HK-2 (cell line): Measurements from ENCODE around the gene GID4.
"Not testable (repeated sequence)": the region's sequence is repeated elsewhere in the genome, so short reads cannot be mapped to it uniquely, and the experiment has no call there.

Experiments used
- DNase-seq: peaks from one replicate; pipeline ENCODE4 v3.0.0-alpha.2; 2018; ENCODE audit not compliant: unreplicated experiment

The GID4 gene

DNA sequence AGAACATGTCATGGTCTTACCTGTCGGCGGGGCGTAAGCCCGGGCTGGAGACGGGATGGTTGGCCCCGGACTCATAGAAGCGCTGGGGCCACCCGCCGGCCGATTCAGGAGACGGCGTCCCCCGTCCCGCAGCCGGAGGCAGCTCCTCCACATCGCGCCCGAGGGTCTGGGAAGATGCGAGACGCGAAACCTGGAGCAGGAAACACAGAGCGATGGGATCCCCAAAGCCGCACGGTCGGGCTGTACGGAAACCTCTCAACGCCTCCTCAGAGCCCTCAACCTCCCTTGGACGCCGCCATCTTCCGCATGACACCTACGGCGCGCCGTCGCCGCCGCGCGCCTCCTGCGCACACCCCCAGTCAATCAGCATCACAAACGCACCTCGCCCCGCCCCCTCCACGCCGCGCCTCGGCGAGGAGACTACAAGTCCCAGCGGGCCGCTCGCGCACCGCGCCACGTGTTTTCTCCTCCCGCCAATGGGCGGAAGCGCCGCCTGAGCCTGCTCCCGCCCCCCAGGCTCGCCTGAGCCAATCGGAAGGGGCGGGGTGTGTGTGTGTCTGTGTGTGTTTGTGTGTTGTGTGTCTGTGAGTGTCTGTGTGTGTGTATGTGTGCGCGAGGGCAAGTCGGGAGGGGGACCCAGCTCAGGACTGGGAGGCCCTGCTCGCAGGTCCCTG, at the start of gene GID4, which contains the start of gene ATPAF2:
Gene GID4 (plus strand): TSS at position 548 of the 674 bp plus-strand sequence. CDS start 57 bp downstream, at position 605.
Gene ATPAF2 (minus strand): TSS at position 308 of the 674 bp plus-strand sequence. CDS start 155 bp downstream, at position 153.
- peak; percentile 99 for DNase-seq

DNA sequence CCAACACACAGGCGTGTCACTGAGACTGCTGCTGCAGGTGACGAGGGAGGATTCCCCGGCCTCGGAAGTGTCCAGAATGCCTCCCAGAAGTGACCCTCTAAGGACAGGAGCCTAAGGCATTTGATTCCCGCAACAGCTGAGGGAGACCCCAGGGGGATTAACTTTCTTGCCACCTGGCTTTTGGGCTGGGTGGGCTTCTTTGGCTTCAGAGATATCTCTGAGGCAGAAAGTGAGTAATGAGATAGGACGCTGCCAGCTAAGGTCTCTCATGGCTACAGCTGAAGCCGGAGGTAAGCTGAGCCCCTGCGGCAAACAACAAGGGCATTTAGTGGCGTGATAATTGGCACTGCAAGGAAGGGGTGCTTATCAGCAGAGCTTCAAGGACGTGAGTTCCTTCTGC, 49.6 kb upstream of the GID4 start:
- no peak for DNase-seq

DNA sequence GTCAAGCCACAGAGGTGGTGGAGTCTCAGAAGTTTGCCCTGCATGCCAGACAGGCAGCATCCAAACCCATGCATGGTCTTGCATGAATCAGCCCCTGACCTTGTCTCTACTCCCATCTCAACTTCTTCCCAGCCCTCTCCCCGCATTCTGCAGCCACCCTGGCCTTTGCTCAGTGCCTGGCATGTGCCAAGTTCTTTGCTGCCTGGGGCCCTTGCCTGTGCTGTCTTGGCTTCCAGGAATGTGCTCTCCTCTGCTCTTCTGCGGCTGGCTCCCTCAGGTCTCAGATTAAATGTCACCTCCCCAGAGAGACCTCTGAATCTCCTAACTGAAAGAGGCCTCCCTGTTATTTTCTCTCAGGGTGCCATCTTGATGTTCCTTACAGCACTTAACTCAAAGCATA, 48.9 kb upstream of the GID4 start:
- DNase-seq, result no peak

DNA sequence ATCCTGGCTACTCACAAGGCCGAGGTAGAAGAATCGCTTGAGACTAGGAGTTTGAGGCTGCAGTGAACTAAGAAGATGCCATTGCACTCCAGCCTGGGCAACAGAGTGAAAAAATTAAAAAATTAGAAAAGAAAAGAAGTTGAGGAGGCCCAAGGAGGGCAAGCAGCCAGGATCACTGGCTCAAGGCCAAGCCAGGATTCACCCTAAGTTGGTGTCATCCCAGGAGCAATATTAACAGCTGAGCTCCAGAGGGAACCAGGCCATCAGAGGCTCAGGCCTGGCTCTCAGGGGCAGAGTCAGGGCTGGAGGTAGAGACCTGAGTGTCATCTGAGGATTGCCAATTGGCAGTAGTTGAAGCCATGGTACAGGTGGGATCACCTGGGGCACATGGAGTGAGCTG, 45.8 kb upstream of the GID4 start:
- no peak for DNase-seq

DNA sequence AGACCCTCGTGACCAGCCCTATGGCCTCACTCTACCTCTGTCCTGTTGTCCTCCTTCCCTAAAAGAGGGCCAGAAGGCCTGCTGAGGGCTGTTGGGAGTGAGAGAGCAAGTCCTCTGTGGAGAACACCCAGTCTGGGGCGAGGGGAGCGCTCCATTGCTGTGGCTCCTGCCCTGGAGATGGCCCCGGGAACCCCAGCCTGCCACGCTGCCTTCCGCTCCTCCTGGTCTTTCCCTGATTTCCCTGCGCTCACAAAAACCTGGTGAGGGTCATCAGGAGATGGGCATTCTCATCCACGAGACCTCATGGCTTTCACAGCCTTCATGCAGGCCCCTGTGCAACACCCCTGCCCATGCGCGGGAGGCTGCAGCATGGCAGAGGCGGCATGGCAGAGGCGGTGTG, 45.4 kb upstream of the GID4 start:
- DNase-seq, result no peak

DNA sequence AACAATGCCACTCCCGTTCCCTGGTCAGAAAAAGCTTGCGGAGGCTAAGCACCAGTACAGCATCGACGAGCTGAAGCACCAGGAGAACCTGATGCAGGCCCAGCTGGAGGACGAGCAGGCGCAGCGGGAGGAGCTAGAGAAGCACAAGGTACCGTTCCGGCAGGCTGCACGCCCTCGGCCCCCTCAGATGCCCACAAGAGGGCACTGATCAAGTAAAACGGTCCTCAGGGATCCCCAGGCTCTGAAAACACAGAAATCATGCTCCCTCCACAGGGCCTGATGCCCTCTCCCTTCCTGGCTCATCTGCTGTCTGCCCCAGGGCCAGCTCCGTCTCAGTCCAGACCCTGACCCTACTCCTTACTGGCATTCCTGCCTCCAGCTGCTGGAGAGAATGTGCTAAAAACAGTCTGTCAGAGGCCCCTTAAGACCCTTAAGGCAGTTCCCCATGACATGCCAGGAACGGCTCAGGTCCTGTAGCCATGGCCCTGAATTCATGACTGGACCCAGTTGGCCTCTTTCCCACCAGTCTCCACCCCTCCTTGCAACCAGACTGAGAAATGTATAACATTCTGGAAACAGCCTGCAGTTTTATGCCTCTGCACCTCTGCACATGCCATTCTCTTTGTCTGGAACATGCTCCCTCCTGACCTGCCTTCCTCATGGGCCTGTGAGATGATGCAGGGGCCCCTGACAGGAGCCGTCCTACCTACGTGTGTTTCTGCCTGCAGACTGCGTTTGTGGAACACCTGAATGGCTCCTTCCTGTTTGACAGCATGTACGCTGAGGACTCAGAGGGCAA, 44.7 kb upstream of the GID4 start:
- DNase-seq, result no peak

DNA sequence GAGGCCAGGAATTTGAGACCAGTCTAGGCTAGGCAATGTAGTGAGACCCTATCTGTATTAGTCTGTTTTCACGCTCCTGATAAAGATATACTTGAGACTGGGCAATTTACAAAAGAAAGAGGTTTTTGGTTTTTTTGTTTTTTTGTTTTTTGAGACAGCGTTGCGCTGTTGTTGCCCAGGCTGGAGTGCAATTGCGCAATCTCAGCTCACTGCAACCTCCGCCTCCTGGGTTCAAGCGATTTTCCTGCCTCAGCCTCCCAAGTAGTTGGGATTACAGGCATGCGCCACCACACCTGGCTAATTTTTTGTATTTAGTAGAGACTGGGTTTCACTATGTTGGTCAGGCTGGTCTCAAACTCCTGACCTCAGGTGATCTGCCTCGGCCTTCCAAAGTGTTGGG, 43.3 kb upstream of the GID4 start:
- DNase-seq, result not testable (repeated sequence)

DNA sequence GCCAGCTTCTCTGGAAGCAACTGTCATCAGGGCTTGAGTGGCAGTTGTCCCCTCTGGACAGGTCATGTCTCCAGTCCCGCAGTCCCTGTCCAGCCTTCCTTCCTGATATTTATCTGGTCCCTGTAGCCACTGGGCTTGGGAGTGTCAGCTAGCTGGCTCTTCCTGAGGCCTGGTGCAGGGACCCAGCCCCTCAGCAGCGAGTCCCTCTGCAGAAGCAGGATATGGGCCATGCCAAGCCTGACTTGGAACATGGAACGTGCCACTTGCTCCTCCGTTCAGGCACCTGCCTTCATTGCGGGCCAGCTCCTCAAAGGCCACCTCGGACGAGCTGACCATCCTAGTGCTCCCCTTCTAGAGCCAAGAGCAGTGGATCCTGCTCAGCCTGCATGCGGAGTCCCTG, 40.3 kb upstream of the GID4 start:
- no peak for DNase-seq

DNA sequence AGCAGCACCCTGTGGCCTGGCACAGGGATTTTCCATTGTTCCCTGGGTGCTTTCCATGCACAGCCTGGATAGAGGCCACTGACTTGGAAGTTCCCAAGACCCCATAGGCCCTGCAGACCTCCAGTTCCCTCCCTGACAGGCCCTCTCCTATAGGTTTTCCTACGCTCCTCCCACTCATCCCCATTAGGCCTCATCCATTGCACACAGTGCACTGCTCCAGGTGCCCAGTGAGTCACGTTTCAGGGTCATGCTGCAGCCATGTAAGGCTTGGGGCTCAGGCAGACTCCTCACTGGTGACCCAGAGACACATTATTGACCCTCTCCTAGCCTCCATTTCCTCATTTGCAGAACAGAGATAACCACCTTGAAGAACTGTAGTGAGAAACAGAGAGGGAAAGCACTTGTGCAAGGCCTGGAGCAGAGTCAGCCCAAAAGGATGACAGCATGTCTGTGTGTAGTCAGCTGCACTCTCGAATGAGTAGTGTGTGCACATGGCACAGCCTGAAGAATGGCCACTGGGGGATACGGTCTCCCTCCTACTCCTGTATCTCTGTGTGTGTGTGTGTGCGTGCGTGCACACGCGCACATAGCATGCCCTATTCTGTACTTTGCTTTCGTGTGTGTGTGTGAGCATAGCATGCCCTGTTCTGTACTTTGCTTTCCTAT, 39.7 kb upstream of the GID4 start:
- DNase-seq, result no peak

DNA sequence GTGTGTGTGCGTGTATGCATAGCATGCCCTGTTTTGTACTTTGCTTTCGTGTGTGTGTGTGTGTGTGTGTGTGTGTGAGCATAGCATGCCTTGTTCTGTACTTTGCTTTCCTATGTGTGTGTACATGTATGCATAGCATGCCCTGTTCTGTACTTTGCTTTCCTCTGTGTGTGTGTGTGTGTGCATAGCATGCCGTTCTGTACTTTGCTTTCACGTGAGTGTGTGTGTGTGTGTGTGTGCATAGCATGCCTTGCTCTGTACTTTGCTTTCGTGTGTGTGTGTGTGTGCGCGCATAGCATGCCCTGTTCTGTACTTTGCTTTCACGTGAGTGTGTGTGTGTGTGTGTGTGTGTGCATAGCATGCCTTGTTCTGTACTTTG, 39.2 kb upstream of the GID4 start:
- no peak for DNase-seq

DNA sequence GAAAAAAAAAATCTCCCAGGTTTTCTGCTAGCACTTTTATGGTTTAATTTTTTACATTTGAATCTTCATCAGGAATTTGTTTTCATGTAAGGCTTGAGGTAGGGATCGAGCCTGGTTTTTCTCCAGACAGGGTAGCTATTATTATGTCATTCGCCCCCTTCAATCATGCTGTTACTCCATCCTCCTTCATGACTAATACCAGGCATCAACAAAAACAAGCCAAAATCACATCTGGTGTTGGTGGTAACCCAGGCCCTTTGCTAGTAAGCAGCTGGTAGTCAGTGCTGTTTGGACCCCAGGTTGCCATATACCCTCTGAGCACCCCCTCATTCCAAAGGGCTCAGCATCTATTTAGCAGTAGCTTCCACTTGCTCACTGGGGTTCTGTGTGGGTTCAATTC, 37.0 kb upstream of the GID4 start:
- DNase-seq, result no peak

DNA sequence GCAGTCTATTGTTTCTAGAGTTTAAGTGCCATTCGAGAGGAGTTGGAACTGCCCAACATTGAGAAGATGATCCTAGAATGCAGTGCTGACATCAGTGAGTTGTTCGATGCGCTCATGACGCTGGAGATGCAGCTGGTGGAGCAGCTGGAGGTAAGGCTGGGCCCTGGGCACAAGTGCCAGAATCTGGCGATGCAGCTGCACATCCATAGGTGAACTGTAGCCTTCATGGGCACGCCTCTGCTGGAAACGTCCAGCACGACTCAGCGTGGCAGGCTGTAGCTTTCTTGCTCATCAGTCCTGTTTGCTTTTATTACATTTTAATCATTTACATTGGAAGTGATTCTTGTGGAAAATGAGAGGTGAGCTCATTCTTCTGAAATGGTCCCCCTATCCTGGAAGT, 34.9 kb upstream of the GID4 start:
- no peak for DNase-seq

DNA sequence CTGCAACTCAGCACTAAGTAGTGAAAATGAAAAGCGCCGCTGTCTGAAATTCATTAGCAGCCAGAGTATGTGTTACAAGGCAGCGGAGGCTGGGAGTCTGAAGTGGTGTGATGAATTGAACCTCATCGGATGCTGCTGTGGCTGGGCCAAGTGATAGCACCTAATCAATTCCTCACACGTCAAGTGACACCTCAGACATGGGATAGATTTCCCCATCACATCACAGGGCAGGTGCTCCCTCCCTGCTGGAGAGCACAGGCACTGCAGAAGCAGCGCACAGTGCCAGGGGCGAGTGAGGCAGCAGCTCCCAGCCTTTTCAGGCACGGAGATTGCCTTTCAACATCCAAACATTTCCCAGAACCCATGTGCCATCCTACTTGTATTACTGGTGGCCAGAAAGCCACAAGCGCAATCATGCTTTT, 34.3 kb upstream of the GID4 start:
- DNase-seq, result no peak

DNA sequence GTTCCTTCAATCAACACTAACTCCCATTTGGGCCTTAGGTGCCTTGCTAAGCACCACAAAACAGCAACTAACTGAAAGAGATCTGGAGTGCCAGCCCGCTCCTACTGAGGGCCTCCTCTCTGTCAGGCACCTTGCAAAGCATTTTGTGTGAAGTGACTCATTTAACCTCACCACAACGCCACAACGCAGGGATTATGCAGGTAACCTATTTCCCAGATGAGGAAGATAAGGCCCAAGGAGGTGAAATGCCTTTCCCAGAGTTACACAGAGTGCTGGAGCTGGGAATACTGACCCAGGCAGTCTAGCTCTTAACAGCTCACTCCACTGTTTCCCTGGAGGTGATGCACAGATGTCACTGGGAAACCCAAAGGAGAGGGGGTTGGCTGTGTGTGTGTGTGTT, 33.7 kb upstream of the GID4 start:
- DNase-seq, result no peak

DNA sequence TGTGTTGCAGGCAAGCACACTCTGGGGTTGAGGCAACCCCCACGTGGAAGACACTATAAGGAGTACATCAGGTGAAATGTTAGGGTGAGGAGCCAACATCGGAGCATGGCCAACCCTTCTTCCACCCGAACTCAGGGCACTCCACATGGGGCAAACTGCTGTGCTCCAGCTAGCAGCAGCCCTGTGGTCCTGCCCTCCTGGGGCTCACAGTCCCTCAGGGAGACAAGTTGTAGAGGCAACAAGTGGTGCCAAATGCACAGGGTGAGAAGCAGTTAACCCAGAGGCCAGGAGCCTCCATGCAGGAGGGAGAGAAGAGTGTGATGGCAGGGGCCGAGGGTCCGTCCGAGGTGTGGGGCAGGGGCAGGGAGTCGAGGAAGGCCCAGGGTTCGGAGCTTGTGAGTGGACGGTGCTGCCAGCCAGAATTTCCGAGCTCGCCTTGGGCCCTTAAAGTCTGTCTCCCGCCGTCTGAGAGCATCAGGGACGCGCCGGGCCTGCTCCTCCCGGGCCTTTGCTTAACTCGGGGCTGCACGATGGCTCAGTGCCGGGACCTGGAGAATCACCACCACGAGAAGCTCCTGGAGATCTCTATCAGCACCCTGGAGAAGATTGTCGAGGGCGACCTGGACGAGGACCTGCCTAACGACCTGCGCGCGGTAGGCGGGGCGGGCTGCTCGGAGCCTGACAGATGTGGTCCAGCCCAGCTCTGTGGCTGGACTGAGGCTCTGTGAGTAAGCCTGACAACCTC, 32.5 kb upstream of the GID4 start:
- no peak for DNase-seq

DNA sequence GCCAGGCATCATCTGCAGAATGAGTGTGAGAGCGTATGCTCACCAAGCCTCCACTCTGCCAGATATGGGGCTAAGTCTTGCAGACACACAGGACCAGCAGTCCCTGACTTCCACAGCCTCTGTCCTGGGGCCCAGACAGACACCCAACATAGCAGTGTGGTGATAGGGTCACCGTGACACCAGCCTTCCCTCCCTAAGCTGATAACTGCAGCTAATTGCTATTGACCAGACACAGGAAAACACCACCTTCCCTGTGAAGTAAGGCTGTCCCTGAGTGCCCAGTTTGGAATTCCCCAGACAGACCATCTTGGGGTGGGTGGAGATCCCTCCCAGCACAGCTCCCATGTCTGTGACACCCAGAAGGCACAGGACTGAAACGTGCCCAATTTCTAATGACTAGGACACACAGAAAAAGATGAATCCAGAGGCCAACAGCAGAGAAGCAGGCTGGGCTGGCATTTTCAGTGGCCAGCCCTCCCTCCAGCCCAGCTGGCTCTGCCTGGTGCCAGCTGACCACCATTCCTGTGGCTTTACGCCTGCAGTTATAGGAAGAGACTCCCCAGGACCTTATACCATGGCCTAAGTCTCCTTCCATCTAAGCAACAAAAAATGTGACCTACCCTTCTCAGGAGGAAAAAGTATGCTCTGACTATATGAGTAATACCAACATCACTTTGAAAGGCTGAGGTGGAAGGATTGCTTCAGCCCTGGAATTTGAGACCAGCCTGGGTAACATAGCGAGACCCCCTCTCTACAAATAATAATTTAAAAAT, 30.5 kb upstream of the GID4 start:
- no peak for DNase-seq

DNA sequence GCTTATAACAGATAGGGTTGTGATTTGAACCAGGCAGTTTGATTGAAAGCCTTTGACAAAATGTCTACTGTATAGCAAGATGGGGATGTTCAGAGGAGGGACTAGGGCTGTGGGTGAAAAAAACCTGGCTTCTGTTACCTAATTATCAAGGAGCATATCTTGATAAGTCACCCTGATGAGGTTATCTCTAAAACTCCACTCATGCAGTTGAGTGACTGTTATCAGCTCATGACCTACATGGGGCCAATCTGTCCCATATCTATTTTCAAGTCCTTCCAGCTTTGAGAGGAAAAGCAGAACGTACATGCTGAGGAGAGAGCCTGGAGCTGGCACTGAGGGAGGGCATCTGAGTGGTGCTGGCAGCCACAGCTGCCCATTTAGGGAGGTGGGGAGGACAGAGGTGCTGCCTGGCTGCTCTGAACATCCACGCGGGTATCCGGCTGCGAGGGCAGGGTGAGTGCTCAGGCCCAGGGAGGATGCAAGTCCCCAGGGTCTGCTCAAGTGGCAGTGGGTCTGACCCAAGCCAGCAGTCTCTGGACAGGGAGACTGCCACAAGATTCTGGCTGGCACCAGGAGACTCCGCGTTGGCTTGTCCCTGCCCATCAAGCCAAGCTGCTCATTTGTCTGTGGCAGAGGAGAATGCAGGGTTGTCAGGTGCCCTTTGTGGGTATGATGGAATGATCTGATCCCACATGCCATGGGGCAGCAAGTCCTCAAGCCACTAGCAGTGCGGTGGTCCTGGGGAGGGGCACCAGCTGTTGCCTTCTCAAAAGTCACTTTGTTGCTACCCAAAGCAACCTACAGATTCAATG, 29.4 kb upstream of the GID4 start:
- DNase-seq, result no peak

DNA sequence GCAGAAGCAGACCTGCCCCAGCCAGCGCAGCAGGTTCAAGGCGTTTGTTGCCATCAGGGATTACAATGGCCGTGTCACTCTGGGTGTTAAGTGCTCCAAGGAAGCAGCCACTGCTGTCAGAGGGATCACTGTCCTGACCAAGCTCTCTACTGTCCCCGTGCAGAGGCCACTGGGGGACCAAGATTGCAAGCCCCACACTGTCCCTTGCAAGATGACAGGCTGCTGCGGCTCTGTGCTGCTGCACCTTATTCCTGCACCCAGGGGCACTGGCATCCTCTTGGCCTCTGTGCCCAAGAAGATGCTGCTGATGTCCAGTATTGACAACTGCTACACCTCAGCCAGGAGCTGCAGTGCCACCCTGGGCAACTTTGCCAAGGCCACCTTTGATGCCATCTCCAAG, 27.9 kb upstream of the GID4 start:
- DNase-seq, result no peak

DNA sequence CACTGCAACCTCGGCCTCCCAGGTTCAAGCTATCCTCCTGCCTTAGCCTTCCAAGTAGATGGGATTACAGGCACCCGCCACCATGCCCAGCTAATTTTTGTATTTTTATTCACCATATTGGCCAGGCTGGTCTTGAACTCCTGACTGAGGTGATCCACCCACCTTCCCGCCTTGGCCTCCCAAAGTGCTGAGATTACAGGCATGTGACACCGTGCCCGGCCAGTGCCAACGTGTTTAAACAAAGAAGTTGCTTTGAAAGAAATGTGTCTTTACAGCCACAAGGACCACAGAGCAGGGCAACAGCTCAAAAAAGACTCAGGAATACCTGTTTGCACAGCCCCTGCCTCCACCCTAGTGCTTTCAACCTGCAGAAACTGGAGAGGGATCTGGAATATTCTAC, 25.2 kb upstream of the GID4 start:
- DNase-seq, result no peak

DNA sequence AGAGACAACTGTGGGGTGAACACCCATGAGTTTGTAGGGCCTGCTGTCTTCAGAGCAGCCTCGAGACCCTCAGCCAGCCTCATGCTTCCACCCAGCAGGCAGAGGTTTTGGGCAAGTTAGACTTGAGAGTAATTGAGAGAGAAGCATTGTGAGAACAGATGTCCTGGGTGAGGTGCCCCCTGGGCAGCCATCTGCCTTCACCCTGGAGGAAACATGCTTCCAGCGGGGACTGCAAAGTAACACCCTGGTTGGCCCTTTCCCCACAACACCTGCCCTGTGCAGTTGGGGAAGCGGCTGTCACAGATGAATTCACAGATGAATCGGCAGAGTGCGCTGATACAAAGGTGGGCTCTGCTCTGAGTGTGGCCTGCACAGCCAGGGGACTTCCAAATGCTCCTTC, 23.6 kb upstream of the GID4 start:
- DNase-seq, result no peak

DNA sequence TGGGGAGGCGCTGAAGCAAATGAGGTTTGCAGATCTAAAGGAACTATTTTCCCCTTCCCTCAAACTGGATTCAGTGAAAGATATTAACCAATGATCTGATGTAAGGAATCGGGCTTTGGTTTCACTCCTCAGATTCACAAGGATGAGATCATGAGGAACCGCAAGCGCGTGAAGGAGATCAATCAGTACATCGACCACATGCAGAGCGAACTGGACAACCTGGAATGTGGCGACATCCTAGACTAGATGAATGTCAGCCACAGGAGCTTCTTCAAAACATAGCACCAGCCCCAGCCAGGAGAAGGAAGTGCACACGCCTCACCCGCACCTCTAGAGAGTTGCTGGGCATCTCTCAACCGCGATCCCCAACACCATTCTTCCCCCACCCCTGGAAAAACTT, 22.8 kb upstream of the GID4 start:
- no peak for DNase-seq
